LNCAP (cell line): Measurements from ENCODE around the gene DECR2.

Experiments
- TF ChIP-seq, protein P1 (sequence below): fragments of 450-650 bp; IDR thresholded peaks from 2 replicates; pipeline ENCODE4 v1.5.1; 2017; ENCODE audit warnings: mild to moderate bottlenecking

DECR2 gene

DNA sequence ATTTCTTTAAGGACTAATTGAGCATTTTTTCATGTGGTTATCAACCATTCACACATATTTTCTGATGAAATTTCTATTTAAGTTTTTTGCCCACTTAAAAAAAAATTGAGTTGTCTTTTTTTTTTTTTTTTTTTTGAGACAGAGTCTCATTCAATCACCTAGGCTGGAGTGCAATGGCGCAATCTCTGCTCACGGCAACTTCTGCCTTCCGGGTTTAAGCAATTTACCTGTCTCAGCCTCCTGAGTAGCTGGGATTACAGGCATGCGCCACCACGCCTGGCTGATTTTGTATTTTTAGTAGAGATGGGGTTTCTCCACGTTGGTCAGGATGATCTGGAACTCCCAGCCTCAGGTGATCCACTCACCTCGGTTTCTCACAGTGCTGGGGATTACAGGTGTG is 58.1 kb downstream of the DECR2 start:
- TF ChIP-seq, protein P1, sequence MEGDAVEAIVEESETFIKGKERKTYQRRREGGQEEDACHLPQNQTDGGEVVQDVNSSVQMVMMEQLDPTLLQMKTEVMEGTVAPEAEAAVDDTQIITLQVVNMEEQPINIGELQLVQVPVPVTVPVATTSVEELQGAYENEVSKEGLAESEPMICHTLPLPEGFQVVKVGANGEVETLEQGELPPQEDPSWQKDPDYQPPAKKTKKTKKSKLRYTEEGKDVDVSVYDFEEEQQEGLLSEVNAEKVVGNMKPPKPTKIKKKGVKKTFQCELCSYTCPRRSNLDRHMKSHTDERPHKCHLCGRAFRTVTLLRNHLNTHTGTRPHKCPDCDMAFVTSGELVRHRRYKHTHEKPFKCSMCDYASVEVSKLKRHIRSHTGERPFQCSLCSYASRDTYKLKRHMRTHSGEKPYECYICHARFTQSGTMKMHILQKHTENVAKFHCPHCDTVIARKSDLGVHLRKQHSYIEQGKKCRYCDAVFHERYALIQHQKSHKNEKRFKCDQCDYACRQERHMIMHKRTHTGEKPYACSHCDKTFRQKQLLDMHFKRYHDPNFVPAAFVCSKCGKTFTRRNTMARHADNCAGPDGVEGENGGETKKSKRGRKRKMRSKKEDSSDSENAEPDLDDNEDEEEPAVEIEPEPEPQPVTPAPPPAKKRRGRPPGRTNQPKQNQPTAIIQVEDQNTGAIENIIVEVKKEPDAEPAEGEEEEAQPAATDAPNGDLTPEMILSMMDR: no peak

DNA sequence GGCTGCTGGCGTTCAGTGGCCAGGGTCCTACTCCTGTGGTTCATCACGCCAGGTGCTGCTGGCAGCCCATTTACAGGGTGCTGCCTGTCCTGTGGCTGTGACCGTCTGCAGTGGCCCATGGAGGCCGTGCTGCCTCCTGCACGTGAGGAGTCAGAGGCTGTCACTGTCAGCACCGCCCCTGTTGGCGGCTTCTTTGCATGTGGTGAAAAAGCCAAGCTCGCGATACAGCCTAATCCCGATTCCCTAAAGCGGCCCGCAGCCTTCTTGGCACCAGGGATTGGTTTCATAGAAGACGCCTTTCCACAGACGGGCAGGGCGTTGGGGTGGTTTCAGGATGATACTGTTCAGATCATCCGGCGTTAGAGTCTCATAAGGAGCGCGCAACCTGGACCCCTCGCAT is 59.1 kb downstream of the DECR2 start:
- TF ChIP-seq, protein P1: no peak
